Chondrocyte (in vitro differentiated cells): Measurements from ENCODE around the gene RTN4RL1. TPM values are rescaled to one million over a fixed set of nuclear protein-coding genes. Genes with fewer than 3 reads are reported as not detected.
"Not testable (repeated sequence)": the region's sequence is repeated elsewhere in the genome, so short reads cannot be mapped to it uniquely, and the experiment has no call there.

ENCODE experiments used
- DNase-seq: peaks from one replicate; pipeline ENCODE4 v3.0.0; 2021; ENCODE audit warnings: mixed read lengths, low spot score
- H3K27ac Mint-ChIP-seq: one replicate; pipeline ENCODE4 v1.8.0; 2021; ENCODE audit warnings: mild to moderate bottlenecking, moderate library complexity, mixed read lengths; ENCODE audit not compliant: unreplicated experiment
- H3K27me3 Mint-ChIP-seq: 2 replicates; pipeline ENCODE4 v1.8.0; 2021; ENCODE audit warnings: low read depth, mixed read lengths
- H3K36me3 Mint-ChIP-seq: 2 replicates; pipeline ENCODE4 v1.8.0; 2021; ENCODE audit warnings: low read depth, mixed read lengths
- H3K4me1 Mint-ChIP-seq: 2 replicates; pipeline ENCODE4 v1.8.0; 2021; ENCODE audit warnings: low read depth, mild to moderate bottlenecking, mixed read lengths
- H3K4me3 Mint-ChIP-seq: one replicate; pipeline ENCODE4 v1.8.0; 2021; ENCODE audit warnings: mild to moderate bottlenecking, moderate library complexity, mixed read lengths; ENCODE audit not compliant: unreplicated experiment
- H3K9me3 Mint-ChIP-seq: 2 replicates; pipeline ENCODE4 v1.8.0; 2021; ENCODE audit warnings: low read depth, mixed read lengths
- CTCF ChIP-seq: fragments of 200-600 bp; sonication (generic); IDR thresholded peaks from 2 replicates; pipeline ENCODE4 v1.5.0; 2021; ENCODE audit warnings: antibody characterized with exemption, mild to moderate bottlenecking, moderate library complexity
- total RNA-seq: library from RNA; stranded (reverse); gene quantifications from 3 replicates; pipeline ENCODE4 v1.2.1, GENCODE V29; 2021

RTN4RL1 gene
- total RNA-seq, 1 donor from 2014 or later = 0.47 TPM

- Mint-ChIP-seq H3K4me3 (no peak overlapping the region), H3K27ac (no peak overlapping the region)
- TF ChIP-seq CTCF = no peak
Observed at GRCh38 chr17:1985686-1986085, 39.4 kb downstream of the RTN4RL1 start.

GRCh38 chr17:1985093-1985492 is 40.0 kb downstream of the RTN4RL1 start:
- Mint-ChIP-seq H3K4me1 (peaks cover 11% of the 10 kb centered on the region), H3K27me3 (peaks cover 2% of the 10 kb centered on the region), H3K4me3 (no peak overlapping the region), H3K27ac (no peak overlapping the region), H3K36me3 (no peaks in the 10 kb centered on the region), H3K9me3 (no peaks in the 10 kb centered on the region)
- TF ChIP-seq CTCF = no peak
- no peak for DNase-seq

More at GRCh38 chr17:1985686-1986085, 39.4 kb downstream of the RTN4RL1 start:
- no peaks in the 10 kb centered on the region for H3K36me3 Mint-ChIP-seq
- DNase-seq = no peak
- no peaks in the 10 kb centered on the region for H3K9me3 Mint-ChIP-seq
- peaks cover 11% of the 10 kb centered on the region for H3K4me1 Mint-ChIP-seq
- H3K27me3 Mint-ChIP-seq = peaks cover 3% of the 10 kb centered on the region

GRCh38 chr17:1982793-1983366 is 42.3 kb downstream of the RTN4RL1 start:
- not testable (repeated sequence) for H3K9me3 Mint-ChIP-seq, H3K4me3 Mint-ChIP-seq, H3K36me3 Mint-ChIP-seq, H3K27me3 Mint-ChIP-seq, DNase-seq, H3K4me1 Mint-ChIP-seq, H3K27ac Mint-ChIP-seq

DNA sequence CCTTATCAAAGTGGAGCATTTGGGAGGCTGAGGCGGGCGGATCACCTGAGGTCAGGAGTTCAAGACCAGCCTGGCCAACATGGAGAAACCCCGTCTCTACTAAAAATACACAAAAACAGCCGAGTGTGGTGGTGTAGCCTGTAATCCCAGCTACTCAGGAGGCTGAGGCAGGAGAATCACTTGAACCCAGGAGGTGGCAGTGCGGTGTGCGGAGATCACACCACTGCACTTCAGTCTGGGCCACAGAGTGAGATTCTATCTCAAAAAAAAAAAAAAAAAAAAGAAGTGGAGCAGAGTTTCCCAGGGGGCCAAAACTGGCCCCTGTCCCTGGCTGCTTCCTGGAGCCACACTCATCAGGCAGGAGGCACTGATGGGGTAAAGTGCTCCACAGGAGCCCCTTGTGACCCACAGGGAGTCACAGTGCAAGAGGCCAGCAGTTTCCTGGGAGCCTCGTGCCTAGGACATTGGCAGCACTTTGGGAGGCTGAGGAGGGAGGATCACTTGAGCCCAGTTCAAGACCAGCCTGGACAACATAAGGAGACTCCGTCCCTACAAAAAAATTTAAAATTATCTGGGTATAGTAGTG is 44.4 kb downstream of the RTN4RL1 start:
- no peak for TF ChIP-seq CTCF
- no peak overlapping the region for H3K4me3 Mint-ChIP-seq
- H3K9me3 Mint-ChIP-seq = no peaks in the 10 kb centered on the region
- DNase-seq = no peak
- peaks cover under 1% of the 10 kb centered on the region for H3K27me3 Mint-ChIP-seq
- no peaks in the 10 kb centered on the region for H3K4me1 Mint-ChIP-seq
- no peak overlapping the region for H3K27ac Mint-ChIP-seq
- H3K36me3 Mint-ChIP-seq = no peaks in the 10 kb centered on the region

- Mint-ChIP-seq H3K27me3 (peaks cover 3% of the 10 kb centered on the region), H3K9me3 (no peaks in the 10 kb centered on the region), H3K27ac (no peak overlapping the region), H3K4me3 (no peak overlapping the region), H3K36me3 (peaks cover under 1% of the 10 kb centered on the region), H3K4me1 (no peaks in the 10 kb centered on the region)
- DNase-seq = no peak
- TF ChIP-seq CTCF = no peak
Observed at GRCh38 chr17:1979182-1979985, 45.8 kb downstream of the RTN4RL1 start.
